K562 (cell line): ENCODE data around the gene AGO1. TPM values are rescaled to one million over a fixed set of nuclear protein-coding genes. Genes with fewer than 3 reads are reported as not detected.
"Not testable (repeated sequence)": the region's sequence is repeated elsewhere in the genome, so short reads cannot be mapped to it uniquely, and the experiment has no call there.

Source experiments
- ATAC-seq: fragments of 200-7000 bp; cut with Tn5 transposase; 3 replicates; pipeline ENCODE4 v1.9.1; 2020; ENCODE audit warnings: moderate library complexity
- BruUV-seq: library from RNA; stranded (reverse); fragments of 400-500 nt; replicated peaks from 2 replicates; lab custom pipeline; 2021; lab: Mats Ljungman, UMichigan
- CTCF ChIA-PET: fragments of 300-600 bp; formaldehyde crosslinking; extraction: SDS; loops from one replicate; lab custom pipeline; 2021; ENCODE audit warnings: low intra/inter-chr PET ratio; lab: Yijun Ruan, JAX
- POLR2A ChIA-PET: fragments of 300-600, 350-650 bp; sonication (Branson Sonifier 250); formaldehyde crosslinking; extraction: SDS; loops from one replicate; lab custom pipeline; 2021; ENCODE audit warnings: antibody characterized with exemption, inconsistent platforms; lab: Yijun Ruan, JAX
- DNase-seq, 4 experiments: peaks; one replicate each; pipeline versions ENCODE4 v3.0.0 to v3.0.0-alpha.2; 2011 to 2018; ENCODE audit warnings: low spot score in 3 of 4, mixed read lengths in 3 of 4; ENCODE audit errors: extremely low read depth in 1 of 4
- FAIRE-seq: peaks from 2 replicates; lab custom pipeline; 2011; peaks lifted over from hg19 to GRCh38; lab: Jason Lieb, UNC
- H2AFZ ChIP-seq: 2 replicates; pipeline ENCODE4 v1.6.0; 2011; ENCODE audit warnings: low read depth, low read length, control low read depth, inconsistent platforms
- H3K27ac ChIP-seq: fragments of 200-600 bp; 3 replicates; pipeline ENCODE4 v1.8.0; 2011; ENCODE audit warnings: low read depth, mild to moderate bottlenecking, control low read depth, inconsistent platforms, low read length, moderate library complexity, mixed read lengths; ENCODE audit errors: extremely low read depth
- H3K27me3 ChIP-seq, 2 experiments: fragments of 300-600 bp in 1 of 2; 2 replicates in 1 of 2; 3 replicates in 1 of 2; pipeline versions ENCODE4 v1.6.0 to v1.8.0; 2011; ENCODE audit warnings: inconsistent platforms in 2 of 2, low read length in 2 of 2, mild to moderate bottlenecking in 1 of 2, mixed read lengths in 1 of 2, moderate library complexity in 1 of 2; ENCODE audit not compliant: control insufficient read depth in 2 of 2, insufficient read depth in 2 of 2
- H3K36me3 ChIP-seq: fragments of 300-600 bp; 3 replicates; pipeline ENCODE4 v1.8.0; 2011; ENCODE audit warnings: mild to moderate bottlenecking, low read length, inconsistent platforms; ENCODE audit not compliant: control insufficient read depth, insufficient read depth
- H3K4me1 ChIP-seq, 2 experiments: fragments of 200-600 bp in 1 of 2; replicated peaks in 1 of 2; 2 replicates in 1 of 2; 3 replicates in 1 of 2; pipeline versions ENCODE4 v1.5.1 to v1.8.0; 2011; ENCODE audit warnings: inconsistent platforms in 2 of 2, low read length in 2 of 2, mild to moderate bottlenecking in 1 of 2, mixed read lengths in 1 of 2, moderate library complexity in 1 of 2; ENCODE audit not compliant: control insufficient read depth in 2 of 2, insufficient read depth in 2 of 2
- H3K4me2 ChIP-seq: 2 replicates; pipeline ENCODE4 v1.6.1; 2011; ENCODE audit warnings: low read length, control low read depth, inconsistent platforms, mixed read lengths; ENCODE audit not compliant: insufficient read depth
- H3K4me3 ChIP-seq: fragments of 200-600 bp; sonication (generic), shearing (Covaris generic); 2 replicates; pipeline ENCODE4 v1.5.1; 2016; ENCODE audit warnings: control low read depth, inconsistent platforms
- H3K79me2 ChIP-seq: fragments of 200-600 bp; 3 replicates; pipeline ENCODE4 v1.8.0; 2011; ENCODE audit warnings: low read length, inconsistent platforms; ENCODE audit not compliant: control insufficient read depth, insufficient read depth
- H3K9ac ChIP-seq, 2 experiments: 2 replicates each; pipeline versions ENCODE4 v1.6.0 to v1.6.1; 2011; ENCODE audit warnings: low read depth in 2 of 2, low read length in 2 of 2, control low read depth in 1 of 2, inconsistent platforms in 1 of 2, mild to moderate bottlenecking in 1 of 2, mixed read lengths in 1 of 2; ENCODE audit not compliant: insufficient read depth in 1 of 2
- H3K9me1 ChIP-seq: one replicate; pipeline ENCODE4 v1.6.0; 2011; ENCODE audit warnings: inconsistent platforms, mild to moderate bottlenecking, low read length, moderate library complexity; ENCODE audit not compliant: control insufficient read depth, insufficient read depth
- H3K9me3 ChIP-seq: replicated peaks from 2 replicates; pipeline ENCODE4 v1.5.1; 2011; ENCODE audit warnings: low read depth, low read length, inconsistent platforms; ENCODE audit not compliant: control insufficient read depth, insufficient read depth
- H4K20me1 ChIP-seq: replicated peaks from 2 replicates; pipeline ENCODE4 v1.6.1; 2011; ENCODE audit warnings: low read length, inconsistent platforms, mixed read lengths; ENCODE audit not compliant: control insufficient read depth, insufficient read depth
- MBD2 ChIP-seq: sonication (generic); IDR thresholded peaks from 2 replicates; pipeline ENCODE4 v1.6.1; 2016; ENCODE audit warnings: low read depth, borderline replicate concordance
- WGBS: fragments of 100-300 bp; shearing (Covaris generic); methylation state at CpG from one replicate; pipeline ENCODE4 v1.1.6; 2016; ENCODE audit warnings: low coverage, mixed read lengths; ENCODE audit not compliant: insufficient coverage; ENCODE audit errors: missing lambda C conversion rate; 5-methylcytosine and 5-hydroxymethylcytosine counted together
- in situ Hi-C: fragments of 300-500 bp; cut with MboI; formaldehyde crosslinking; loops from 4 replicates; pipeline ENCODE4 v1.15.0; 2018; ENCODE audit warnings: inconsistent platforms, mixed read lengths
- intact Hi-C: fragments of 100-400 bp; cut with micrococcal nuclease; formaldehyde crosslinking; loops from 2 replicates; pipeline ENCODE4 v1.14.2; 2022
- polyA plus RNA-seq, 8 experiments: library from polyadenylated mRNA; depleted of rRNA in 4 of 8; stranded (reverse) in 5 of 8; unstranded in 3 of 8; fragments of >200 nt; fragmentation: Nextera tagmentation in 2 of 8; fragmentation: Illumina TruSeq in 1 of 8; extraction: Ambion mirVana in 2 of 8; extraction: Trizol in 1 of 8; gene quantifications; 2 replicates each; pipeline versions ENCODE4 v1.2.1 to v1.2.3, GENCODE V29; 2011 to 2014; ENCODE audit warnings: inconsistent platforms in 1 of 8, missing spikeins in 1 of 8
- total RNA-seq, 7 experiments: library from RNA; depleted of rRNA in 6 of 7; stranded (reverse); fragments of >200 nt in 6 of 7; fragmentation: Illumina TruSeq in 2 of 7; extraction: Trizol in 2 of 7; gene quantifications; 2 replicates each; pipeline versions ENCODE4 v1.2.1 to v1.2.3, GENCODE V29; 2011 to 2021; ENCODE audit warnings: low replicate concordance in 1 of 7
- TF ChIP-seq, protein P1 (sequence below): sonication (generic); formaldehyde crosslinking; IDR thresholded peaks from 2 replicates; pipeline ENCODE4 v1.8.0; 2023; ENCODE audit warnings: mild to moderate bottlenecking, missing genetic modification reagents
- TF ChIP-seq, protein P2 (sequence below), 2 experiments: fragments of 450-650 bp in 1 of 2; sonication (generic) in 1 of 2; formaldehyde crosslinking in 1 of 2; IDR thresholded peaks; 2 replicates each; pipeline versions ENCODE4 v1.7.1 to v1.9.0; 2016 to 2022; ENCODE audit warnings: inconsistent platforms in 1 of 2, mild to moderate bottlenecking in 1 of 2, missing genetic modification reagents in 1 of 2

Gene AGO1
- total and polyA plus RNA-seq, 9 of the 15 experiments (the other 6 are each of a cell fraction or from before 2014, with no cell fraction given), result 7.3 to 64.2 (median 26.0) TPM

DNA sequence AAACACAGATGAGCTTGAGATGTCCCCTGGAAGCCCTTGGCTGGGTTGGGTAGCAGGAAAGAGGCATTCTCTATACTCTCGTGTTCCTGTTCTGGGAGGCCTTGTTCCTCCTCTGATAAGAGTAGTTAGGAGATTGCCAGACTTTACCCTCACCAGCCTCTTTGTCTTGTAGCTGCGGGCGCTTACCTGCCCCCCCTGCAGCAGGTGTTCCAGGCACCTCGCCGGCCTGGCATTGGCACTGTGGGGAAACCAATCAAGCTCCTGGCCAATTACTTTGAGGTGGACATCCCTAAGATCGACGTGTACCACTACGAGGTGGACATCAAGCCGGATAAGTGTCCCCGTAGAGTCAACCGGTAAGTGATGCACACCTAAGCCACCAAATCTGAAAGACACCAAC, 5.2 kb downstream of the AGO1 start (continued):
- TF ChIP-seq, protein P1, sequence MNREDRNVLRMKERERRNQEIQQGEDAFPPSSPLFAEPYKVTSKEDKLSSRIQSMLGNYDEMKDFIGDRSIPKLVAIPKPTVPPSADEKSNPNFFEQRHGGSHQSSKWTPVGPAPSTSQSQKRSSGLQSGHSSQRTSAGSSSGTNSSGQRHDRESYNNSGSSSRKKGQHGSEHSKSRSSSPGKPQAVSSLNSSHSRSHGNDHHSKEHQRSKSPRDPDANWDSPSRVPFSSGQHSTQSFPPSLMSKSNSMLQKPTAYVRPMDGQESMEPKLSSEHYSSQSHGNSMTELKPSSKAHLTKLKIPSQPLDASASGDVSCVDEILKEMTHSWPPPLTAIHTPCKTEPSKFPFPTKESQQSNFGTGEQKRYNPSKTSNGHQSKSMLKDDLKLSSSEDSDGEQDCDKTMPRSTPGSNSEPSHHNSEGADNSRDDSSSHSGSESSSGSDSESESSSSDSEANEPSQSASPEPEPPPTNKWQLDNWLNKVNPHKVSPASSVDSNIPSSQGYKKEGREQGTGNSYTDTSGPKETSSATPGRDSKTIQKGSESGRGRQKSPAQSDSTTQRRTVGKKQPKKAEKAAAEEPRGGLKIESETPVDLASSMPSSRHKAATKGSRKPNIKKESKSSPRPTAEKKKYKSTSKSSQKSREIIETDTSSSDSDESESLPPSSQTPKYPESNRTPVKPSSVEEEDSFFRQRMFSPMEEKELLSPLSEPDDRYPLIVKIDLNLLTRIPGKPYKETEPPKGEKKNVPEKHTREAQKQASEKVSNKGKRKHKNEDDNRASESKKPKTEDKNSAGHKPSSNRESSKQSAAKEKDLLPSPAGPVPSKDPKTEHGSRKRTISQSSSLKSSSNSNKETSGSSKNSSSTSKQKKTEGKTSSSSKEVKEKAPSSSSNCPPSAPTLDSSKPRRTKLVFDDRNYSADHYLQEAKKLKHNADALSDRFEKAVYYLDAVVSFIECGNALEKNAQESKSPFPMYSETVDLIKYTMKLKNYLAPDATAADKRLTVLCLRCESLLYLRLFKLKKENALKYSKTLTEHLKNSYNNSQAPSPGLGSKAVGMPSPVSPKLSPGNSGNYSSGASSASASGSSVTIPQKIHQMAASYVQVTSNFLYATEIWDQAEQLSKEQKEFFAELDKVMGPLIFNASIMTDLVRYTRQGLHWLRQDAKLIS, result no peak
- no peak for TF ChIP-seq MBD2
- TF ChIP-seq, protein P2, sequence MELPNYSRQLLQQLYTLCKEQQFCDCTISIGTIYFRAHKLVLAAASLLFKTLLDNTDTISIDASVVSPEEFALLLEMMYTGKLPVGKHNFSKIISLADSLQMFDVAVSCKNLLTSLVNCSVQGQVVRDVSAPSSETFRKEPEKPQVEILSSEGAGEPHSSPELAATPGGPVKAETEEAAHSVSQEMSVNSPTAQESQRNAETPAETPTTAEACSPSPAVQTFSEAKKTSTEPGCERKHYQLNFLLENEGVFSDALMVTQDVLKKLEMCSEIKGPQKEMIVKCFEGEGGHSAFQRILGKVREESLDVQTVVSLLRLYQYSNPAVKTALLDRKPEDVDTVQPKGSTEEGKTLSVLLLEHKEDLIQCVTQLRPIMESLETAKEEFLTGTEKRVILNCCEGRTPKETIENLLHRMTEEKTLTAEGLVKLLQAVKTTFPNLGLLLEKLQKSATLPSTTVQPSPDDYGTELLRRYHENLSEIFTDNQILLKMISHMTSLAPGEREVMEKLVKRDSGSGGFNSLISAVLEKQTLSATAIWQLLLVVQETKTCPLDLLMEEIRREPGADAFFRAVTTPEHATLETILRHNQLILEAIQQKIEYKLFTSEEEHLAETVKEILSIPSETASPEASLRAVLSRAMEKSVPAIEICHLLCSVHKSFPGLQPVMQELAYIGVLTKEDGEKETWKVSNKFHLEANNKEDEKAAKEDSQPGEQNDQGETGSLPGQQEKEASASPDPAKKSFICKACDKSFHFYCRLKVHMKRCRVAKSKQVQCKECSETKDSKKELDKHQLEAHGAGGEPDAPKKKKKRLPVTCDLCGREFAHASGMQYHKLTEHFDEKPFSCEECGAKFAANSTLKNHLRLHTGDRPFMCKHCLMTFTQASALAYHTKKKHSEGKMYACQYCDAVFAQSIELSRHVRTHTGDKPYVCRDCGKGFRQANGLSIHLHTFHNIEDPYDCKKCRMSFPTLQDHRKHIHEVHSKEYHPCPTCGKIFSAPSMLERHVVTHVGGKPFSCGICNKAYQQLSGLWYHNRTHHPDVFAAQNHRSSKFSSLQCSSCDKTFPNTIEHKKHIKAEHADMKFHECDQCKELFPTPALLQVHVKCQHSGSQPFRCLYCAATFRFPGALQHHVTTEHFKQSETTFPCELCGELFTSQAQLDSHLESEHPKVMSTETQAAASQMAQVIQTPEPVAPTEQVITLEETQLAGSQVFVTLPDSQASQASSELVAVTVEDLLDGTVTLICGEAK (IDR thresholded peaks at IDR 0.05), result no peak
- TF ChIP-seq, protein P2 (CRISPR knock-in tag; IDR thresholded peaks at IDR 0.05), result no peak

DNA sequence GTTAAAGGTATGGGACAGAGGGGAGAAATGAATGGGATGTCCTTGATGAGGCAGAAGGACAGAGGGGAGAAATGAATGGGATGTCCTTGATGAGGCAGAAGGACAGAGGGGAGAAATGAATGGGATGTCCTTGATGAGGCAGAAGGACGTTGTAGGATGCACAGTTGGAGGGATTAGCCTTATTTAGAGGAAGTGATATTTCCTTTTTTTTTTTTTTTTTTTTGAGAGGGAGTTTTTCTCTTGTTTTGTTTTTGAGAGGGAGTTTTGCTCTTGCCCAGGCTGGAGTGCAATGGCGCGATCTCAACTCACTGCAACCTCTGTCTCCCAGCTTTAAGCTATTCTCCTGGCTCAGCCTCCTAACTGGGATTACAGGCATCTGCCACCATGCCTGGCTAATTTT, 6.0 kb downstream of the AGO1 start:
- DNase-seq, ATAC-seq, H3K9me1 ChIP-seq, H3K9me3 ChIP-seq, H3K4me3 ChIP-seq, H3K27ac ChIP-seq, H2AFZ ChIP-seq, H3K27me3 ChIP-seq, in situ Hi-C loops, FAIRE-seq, CTCF ChIA-PET, BruUV-seq, H3K4me2 ChIP-seq, H3K9ac ChIP-seq: not testable (repeated sequence)
- Histone ChIP-seq H3K4me1 (peaks cover 28 to 47% of the 10 kb centered on the region in 2 experiments), H3K36me3 (peaks cover 53% of the 10 kb centered on the region), H3K79me2 (peaks cover 62% of the 10 kb centered on the region), H4K20me1 (peaks cover 28% of the 10 kb centered on the region)
- 75% methylated on average over 3 of the region's 3 CpGs for WGBS
- intact Hi-C loops, result loop anchor here (10.0 kb wide), 1 partner anchor 436 kb away; the partner anchor contains the start of gene EVA1B
- POLR2A ChIA-PET, result interaction anchor here (0.6 kb wide), 1 partner anchor 239 kb away, joined by 3 read pairs; no protein-coding TSS in a partner anchor
